Hepatocyte (in vitro differentiated cells): Measurements from ENCODE around the gene C1QTNF8. TPM values are rescaled to one million over a fixed set of nuclear protein-coding genes. Genes with fewer than 3 reads are reported as not detected.

Experiments used
- DNase-seq: peaks from one replicate; pipeline ENCODE4 v3.0.0-alpha.2; 2016; ENCODE audit warnings: low spot score
- H2AFZ ChIP-seq: fragments of 200-600 bp; sonication (generic); 2 replicates; pipeline ENCODE4 v1.6.0; 2016; ENCODE audit warnings: antibody characterized with exemption, mild to moderate bottlenecking
- H3K27ac ChIP-seq: fragments of 200-600 bp; sonication (generic); 2 replicates; pipeline ENCODE4 v1.5.1; 2016; ENCODE audit warnings: mild to moderate bottlenecking
- H3K27me3 ChIP-seq: fragments of 200-600 bp; sonication (generic); 2 replicates; pipeline ENCODE4 v1.6.1; 2016
- H3K36me3 ChIP-seq: fragments of 200-600 bp; sonication (generic); replicated peaks from 2 replicates; pipeline ENCODE4 v1.5.1; 2016; ENCODE audit warnings: low read depth; ENCODE audit not compliant: insufficient read depth
- H3K4me1 ChIP-seq: fragments of 200-600 bp; sonication (generic); 2 replicates; pipeline ENCODE4 v1.5.1; 2016; ENCODE audit warnings: mild to moderate bottlenecking, moderate library complexity; ENCODE audit not compliant: insufficient read depth
- H3K4me2 ChIP-seq: fragments of 200-600 bp; sonication (generic); 2 replicates; pipeline ENCODE4 v1.6.0; 2016
- H3K4me3 ChIP-seq: fragments of 200-600 bp; sonication (generic); 2 replicates; pipeline ENCODE4 v1.5.1; 2016; ENCODE audit warnings: mild to moderate bottlenecking
- H3K79me2 ChIP-seq: fragments of 200-600 bp; sonication (generic); 2 replicates; pipeline ENCODE4 v1.6.0; 2017; ENCODE audit warnings: mild to moderate bottlenecking
- H3K9me2 ChIP-seq: fragments of 200-600 bp; sonication (generic); replicated peaks from 2 replicates; pipeline ENCODE4 v1.6.0; 2017; ENCODE audit warnings: mild to moderate bottlenecking; ENCODE audit not compliant: insufficient read depth
- H3K9me3 ChIP-seq: fragments of 200-600 bp; sonication (generic); 2 replicates; pipeline ENCODE4 v1.5.1; 2016; ENCODE audit warnings: low read depth, mild to moderate bottlenecking
- H4K20me1 ChIP-seq: fragments of 200-600 bp; sonication (generic); 2 replicates; pipeline ENCODE4 v1.6.0; 2016; ENCODE audit warnings: mild to moderate bottlenecking; ENCODE audit not compliant: insufficient read depth, poor library complexity, severe bottlenecking
- CTCF ChIP-seq: fragments of 200-600 bp; sonication (generic); IDR thresholded peaks from 2 replicates; pipeline ENCODE4 v1.5.1; 2016; ENCODE audit warnings: antibody characterized with exemption, mild to moderate bottlenecking; ENCODE audit not compliant: poor library complexity
- EZH2 ChIP-seq: fragments of 200-600 bp; sonication (generic); IDR thresholded peaks from 2 replicates; pipeline ENCODE4 v1.6.1; 2016; ENCODE audit warnings: antibody characterized with exemption, mild to moderate bottlenecking, borderline replicate concordance
- EZH2phosphoT487 ChIP-seq: fragments of 200-600 bp; sonication (generic); IDR thresholded peaks from one replicate; pipeline ENCODE4 v1.6.1; 2018; ENCODE audit warnings: antibody characterized with exemption, mild to moderate bottlenecking, low read depth, moderate library complexity; ENCODE audit not compliant: unreplicated experiment, severe bottlenecking
- WGBS: methylation state at CpG from one replicate; pipeline ENCODE4 v1.1.6; 2016; ENCODE audit warnings: low lambda C conversion rate; ENCODE audit errors: missing lambda C conversion rate; 5-methylcytosine and 5-hydroxymethylcytosine counted together
- polyA plus RNA-seq: library from polyadenylated mRNA; unstranded; fragments of >200 nt; fragmentation: Nextera tagmentation; extraction: Ambion mirVana; gene quantifications from 2 replicates; pipeline ENCODE4 v1.2.1, GENCODE V29; 2016
- total RNA-seq: library from RNA; depleted of rRNA; stranded (reverse); fragments of >200 nt; gene quantifications from 2 replicates; pipeline ENCODE4 v1.2.3, GENCODE V29; 2014

C1QTNF8 gene
- total and polyA plus RNA-seq, 2 experiments from 2014 or later: not detected

DNA sequence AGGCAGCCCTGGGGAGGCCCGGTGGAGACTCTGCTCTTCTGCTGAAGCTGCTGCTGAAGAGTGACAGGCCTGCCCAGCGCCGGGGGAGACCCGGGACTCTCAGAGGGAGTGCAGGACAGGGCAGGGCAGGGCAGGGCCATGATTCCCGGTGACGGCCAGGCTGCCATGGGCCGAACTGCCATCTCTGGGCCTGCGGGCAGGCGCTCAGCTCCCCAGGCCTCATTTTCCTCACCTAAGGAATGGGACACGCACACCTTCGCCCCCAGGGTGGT, 46.1 kb downstream of the C1QTNF8 start:
- DNase-seq: no peak
- Histone ChIP-seq H3K4me3 (no peak overlapping the region), H4K20me1 (no peaks in the 10 kb centered on the region), H2AFZ (no peak overlapping the region), H3K79me2 (no peaks in the 10 kb centered on the region), H3K4me2 (no peak overlapping the region), H3K9me2 (no peaks in the 10 kb centered on the region), H3K27ac (no peak overlapping the region), H3K4me1 (peaks cover 7% of the 10 kb centered on the region), H3K27me3 (no peaks in the 10 kb centered on the region), H3K9me3 (no peaks in the 10 kb centered on the region), H3K36me3 (no peaks in the 10 kb centered on the region)
- TF ChIP-seq EZH2: no peak
- TF ChIP-seq CTCF: no peak
- TF ChIP-seq EZH2phosphoT487: no peak
- WGBS: 91% methylated on average over 10 of the region's 11 CpGs

DNA sequence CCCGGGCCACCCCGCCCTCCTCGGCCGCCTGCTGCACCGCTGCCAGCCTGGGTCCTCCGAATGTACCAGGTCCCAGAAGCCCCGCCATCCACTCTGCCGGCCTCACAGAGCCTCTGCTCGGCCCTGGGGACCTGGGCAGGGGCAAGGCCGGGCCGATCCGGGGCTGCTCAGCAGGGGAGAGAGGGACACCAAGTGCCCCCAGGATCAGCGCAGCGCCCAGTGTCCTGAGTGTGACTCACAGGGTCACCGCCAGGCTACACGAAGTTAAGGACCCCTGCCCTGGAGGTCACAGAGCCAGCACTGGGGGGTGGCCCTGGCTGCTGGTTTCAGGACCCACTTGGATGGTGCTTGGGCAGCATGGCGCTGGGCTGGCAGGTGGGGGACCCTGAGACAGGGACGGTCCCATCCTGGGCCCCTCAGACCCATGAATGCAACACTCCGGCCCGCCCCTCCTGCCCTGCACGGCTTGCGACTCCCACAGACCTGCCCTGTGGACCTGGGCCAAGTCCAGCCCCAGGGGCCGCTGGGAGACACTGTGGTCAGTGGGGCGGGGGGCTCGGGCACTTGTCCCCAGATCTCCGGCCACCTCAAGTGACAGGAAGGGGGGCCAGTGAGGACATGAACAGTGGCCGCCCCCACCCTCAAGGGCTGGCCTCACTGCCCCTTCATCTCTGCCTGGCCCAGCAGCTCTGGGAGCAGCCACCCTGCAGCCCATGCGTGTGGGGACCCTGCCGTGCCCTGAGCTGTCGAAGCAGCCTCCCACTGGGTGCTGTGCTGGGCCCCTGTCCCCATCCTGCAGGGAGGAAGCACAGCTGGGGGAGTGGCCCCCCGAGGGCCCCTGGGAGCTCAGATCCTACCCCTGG, 46.7 kb downstream of the C1QTNF8 start:
- no peak overlapping the region for H2AFZ ChIP-seq
- TF ChIP-seq EZH2: no peak
- no peak for TF ChIP-seq EZH2phosphoT487
- TF ChIP-seq CTCF: no peak
- H3K4me2 ChIP-seq: no peak overlapping the region

DNA sequence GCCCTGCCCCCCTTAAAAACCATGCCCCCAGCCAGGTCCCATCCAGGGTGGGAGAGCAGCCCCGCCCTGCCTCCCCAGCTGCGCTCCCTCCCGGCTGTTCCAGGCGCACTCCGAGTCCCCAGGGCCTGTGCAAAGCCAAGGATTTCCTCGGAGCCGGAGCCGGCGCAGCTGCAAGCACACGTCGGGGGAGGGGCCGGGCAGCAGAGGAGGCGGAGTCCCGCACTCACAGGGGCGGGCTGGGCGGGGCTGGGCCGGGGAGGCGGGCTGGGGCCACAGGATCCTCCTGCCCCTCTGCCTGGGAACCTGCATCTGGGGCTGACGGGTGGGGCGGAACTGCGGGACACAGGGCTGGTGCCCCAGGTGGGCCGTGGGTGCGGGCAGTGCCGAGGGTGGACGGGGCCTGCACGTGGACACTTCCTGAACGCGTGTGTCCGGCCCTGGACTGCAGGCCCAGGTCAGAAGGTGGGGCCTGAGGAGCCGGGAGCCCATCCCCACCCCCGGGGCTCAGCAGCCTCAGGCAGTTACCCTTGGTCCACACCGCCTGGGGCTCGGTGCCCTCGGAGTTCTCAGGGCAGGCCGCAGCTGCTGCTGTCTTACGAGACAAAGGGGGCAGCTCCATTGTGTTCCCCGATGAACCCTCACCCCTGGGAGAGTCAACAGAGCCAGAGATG, 47.5 kb downstream of the C1QTNF8 start:
- peak overlapping the region; percentile 38 for H3K4me2 ChIP-seq
- H3K79me2 ChIP-seq: no peaks in the 10 kb centered on the region
- DNase-seq: peak; percentile 87
- H2AFZ ChIP-seq: no peak overlapping the region
- no peak for TF ChIP-seq EZH2
- TF ChIP-seq CTCF: no peak
- no peak for TF ChIP-seq EZH2phosphoT487
- no peaks in the 10 kb centered on the region for H3K9me2 ChIP-seq
- peaks cover 5% of the 10 kb centered on the region for H3K4me1 ChIP-seq
- H3K9me3 ChIP-seq: no peaks in the 10 kb centered on the region
- H3K36me3 ChIP-seq: no peaks in the 10 kb centered on the region
- no peak overlapping the region for H3K27ac ChIP-seq
- H3K27me3 ChIP-seq: no peaks in the 10 kb centered on the region
- 35% methylated on average over 23 of the region's 37 CpGs for WGBS
- no peaks in the 10 kb centered on the region for H4K20me1 ChIP-seq
- no peak overlapping the region for H3K4me3 ChIP-seq

More for the DNA sequence above, 46.7 kb downstream of the C1QTNF8 start:
- Histone ChIP-seq H3K9me3 (no peaks in the 10 kb centered on the region), H3K79me2 (no peaks in the 10 kb centered on the region), H3K9me2 (no peaks in the 10 kb centered on the region), H4K20me1 (no peaks in the 10 kb centered on the region), H3K4me3 (no peak overlapping the region), H3K27ac (no peak overlapping the region), H3K36me3 (no peaks in the 10 kb centered on the region), H3K27me3 (no peaks in the 10 kb centered on the region), H3K4me1 (peaks cover 5% of the 10 kb centered on the region)
- no peak for DNase-seq
- WGBS: 92% methylated on average over 28 of the region's 31 CpGs
